Stimulated activated CD4-positive, alpha-beta T cell treated with anti-CD3 and anti-CD28 coated beads, Interleukin-15, amount 100 ng/mL, for 24 hours (primary cell): ENCODE results near the gene ZFP92.
"Not testable (repeated sequence)": the region's sequence is repeated elsewhere in the genome, so short reads cannot be mapped to it uniquely, and the experiment has no call there.

ENCODE experiments used
- DNase-seq: peaks from one replicate; pipeline ENCODE4 v3.0.0-alpha.2; 2020

Gene ZFP92

GRCh38 chrX:153387987-153388721 lies 23.1 kb upstream of the ZFP92 start:
- no peak for DNase-seq

GRCh38 chrX:153388722-153389459 lies 22.4 kb upstream of the ZFP92 start:
- DNase-seq: no peak

- DNase-seq: not testable (repeated sequence)
Measured at GRCh38 chrX:153389460-153389768, 21.9 kb upstream of the ZFP92 start.

DNA sequence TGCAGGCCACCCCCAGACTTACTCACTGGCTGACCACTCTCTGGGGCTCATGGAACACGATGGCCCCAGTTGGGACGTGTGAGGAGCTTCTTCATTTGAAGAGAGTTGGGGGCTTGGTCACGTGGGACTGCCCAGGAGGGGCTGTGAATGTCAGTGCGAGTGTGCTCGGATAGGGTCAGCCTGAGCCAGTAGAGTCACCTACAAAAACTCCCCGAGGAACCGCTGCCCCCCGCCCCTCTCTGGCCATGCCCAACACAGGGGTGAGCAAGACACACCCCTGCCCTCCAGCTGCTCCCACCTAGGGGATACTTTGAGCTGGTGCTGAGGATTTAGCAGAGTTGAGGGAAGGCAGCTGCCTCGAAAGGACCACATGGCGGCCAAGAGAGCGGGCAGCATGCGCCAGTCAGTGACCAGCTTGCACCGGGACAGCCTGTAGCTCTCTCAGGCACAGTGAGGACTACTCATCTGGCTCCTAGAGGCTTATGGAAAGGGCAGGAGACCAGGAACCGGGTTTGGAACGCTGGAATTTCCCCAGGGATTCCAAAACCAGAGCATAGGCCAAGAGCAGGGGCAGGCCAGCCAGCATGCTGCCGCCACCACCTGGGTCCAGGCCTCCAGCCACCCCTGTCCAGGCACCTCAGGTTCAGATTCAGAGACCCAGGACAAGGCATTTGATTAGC lies 18.5 kb upstream of the ZFP92 start:
- no peak for DNase-seq

- no peak for DNase-seq
Measured at GRCh38 chrX:153394612-153395011, 16.7 kb upstream of the ZFP92 start.

DNA sequence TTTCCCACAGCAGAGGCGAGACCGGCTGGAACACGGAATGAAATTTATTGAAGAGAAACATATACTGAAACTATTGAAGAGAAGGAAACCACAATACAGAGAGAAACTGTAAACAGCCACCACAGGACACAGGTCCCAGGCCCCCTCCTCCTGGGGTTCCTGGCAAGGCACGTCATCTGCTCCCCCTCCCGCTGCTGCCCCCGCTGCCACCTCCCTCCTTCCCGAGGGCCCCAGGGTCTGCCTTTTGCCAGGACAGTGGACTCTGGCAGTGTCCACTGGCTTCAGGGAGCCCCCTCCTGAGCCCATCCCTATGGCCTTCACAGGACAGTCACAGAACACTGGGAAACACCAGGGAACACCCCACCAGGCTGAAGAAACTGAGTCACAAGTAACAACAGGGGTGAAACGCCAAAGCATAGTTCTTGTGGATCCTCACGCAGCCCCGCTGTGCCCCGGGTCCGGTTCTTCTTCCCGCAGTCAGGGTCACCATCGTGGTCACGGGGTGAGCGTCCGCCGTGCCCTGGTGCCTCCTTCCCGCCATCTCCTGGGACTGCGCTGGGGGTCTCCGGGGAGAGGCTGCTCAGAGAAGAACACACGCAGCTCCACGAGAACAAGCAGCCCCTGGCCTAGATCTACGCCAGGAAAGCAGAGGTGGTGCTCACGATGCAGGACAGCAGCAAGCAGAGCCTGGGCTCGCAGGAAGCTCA lies 15.5 kb upstream of the ZFP92 start:
- DNase-seq: no peak

GRCh38 chrX:153396320-153397195 lies 14.7 kb upstream of the ZFP92 start:
- DNase-seq: no peak

- no peak for DNase-seq
Measured at GRCh38 chrX:153397256-153397960, 13.9 kb upstream of the ZFP92 start.

DNA sequence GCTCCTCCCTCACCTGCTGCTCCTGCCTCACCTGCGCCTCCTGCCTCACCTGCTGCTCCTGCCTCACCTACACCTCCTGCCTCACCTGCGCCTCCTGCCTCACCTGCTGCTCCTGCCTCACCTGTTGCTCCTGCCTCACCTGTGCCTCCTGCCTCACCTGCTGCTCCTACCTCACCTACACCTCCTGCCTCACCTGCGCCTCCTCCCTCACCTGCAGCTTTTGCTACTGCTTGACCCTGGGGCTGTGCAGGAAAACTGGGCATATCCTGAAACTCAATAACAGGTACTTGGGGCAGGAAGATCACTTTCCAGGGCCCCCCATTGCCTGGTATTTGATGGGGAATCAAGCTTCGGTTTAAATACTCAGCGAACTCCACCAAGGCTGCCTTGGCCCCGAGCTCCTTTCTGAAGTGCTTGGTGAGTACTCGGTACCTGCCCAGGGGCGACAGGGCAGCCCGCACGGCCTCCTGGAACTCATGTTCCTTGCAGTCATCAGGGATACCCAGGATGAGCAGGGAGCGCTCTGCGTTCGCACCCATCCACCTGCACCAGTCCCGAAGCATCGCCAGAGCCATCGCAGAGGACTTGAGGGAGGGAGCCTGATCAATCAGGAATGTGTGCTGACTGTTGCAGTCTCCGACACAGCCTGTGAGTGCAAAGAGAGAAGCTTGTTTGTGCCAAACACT lies 12.9 kb upstream of the ZFP92 start:
- no peak for DNase-seq

DNA sequence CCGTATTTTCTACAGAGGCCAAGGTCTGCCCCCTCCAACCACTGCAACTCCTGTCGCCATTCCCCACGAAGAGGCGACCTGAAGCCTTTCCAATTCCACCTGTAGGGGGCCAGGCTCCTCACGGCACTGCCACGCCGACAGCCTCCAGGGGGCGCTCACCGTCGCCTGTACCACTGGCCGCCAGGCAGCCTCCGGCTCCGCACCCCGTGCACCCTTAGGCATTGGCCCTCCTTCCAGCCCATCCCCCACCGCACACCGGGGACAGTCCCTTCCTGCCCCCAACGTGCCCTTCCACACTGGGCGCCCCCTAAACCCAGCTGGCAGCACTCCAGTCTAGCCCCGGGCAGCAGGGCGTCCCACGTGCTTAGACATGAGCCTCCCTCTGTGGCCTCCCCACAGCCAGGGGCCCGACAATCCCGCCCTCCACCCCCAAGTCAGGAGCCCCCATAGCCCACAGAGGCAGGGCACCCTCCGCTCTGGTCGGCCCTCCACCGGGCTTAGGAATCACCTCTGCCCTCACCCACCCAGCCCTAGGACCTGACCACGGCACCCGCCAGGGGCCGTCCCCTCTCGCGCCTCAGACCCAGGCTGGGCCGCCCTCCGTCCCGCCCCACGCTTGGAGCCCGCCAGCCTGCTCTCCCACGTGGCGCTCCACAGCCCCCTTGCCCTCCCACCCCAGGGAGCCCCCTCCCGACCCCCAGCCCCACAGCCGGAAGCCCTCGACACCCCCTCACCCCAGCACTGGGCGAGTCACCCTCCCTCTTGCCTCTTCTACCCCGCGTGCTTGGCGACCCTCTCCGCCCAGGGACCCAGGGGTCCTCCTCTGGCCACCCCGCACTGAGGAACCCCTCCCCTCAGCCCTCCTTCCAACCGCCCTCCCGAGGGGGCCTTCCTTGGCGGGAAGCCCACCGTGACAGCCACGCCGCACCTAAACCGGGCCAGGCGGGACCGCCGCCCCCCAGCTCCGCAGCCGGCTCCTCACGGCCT lies 10.8 kb upstream of the ZFP92 start:
- peak; percentile 70 for DNase-seq

DNA sequence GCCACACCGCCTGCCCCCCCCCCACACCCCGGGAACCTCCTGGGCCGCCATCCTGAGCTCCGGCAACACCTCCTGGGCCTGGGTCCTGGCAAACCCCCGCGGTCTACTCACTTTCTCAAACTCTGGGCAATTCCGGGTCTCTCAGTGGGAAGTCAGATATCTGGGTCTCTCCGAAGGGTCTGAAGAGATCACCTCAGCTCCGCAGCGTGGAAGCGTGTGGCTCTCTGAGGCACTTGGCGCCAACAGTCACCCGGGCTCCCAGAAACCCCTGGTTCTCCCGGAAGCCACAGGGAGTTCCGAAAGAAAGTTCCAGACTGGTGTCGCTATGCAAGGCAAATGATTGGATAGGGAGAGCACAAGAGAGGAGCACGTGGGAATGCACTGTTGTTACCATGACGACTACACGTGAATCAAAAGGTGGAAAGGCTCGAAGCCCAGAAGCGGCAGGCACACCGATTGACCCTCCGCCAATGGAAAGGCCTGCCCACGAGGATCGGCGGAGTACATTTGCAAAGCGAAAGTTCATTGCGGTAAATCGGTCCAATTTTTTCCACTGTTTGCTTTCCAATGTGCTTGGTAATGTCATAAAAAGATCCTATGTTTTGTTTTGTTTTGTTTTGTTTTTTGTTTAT lies 10.0 kb upstream of the ZFP92 start, which contains the start of gene PNMA6E:
TSS of gene PNMA6E (minus strand) at position 218 of the 632 bp plus-strand sequence. CDS start 2,501 bp downstream, outside the sequence.
- DNase-seq: no peak

DNA sequence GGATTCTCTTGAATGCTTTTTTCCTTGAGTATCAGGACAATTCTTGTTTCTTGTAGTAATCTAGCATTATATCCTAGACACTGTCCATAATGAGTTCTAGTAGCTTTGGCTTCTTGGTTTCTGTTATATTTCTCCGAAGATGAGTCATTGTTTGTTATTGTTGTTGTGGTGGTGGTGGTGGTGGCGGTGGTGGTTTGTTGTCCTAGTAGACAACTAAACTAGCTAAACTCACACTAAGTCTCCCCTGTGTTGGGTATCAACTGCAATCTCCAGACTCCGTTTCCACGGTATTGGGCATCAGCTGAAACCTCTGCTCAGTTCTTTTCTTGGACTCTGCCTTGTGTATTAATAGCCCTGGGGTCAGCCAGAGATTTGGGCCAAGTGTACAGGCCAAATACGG lies 6.9 kb upstream of the ZFP92 start:
- not testable (repeated sequence) for DNase-seq

DNA sequence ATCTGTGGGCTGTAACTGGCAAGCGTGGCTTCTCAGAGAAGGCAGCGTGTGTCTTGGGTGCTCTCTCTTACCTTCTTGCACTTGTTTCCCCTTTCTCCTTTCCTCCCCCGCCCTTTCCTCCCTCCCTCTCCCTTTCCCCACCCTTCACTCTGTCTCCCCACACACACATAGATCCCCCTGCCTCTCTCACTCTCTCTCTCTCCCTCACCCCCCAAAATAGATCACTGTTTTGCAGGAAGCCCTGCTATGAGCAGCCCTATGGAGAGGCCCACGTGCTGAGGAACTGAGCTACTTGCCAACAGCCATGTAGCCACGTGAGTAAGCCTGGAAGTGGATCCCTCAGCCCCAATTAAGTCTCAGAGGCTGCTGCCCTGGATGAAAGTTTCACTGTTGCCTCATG lies 5.8 kb upstream of the ZFP92 start:
- DNase-seq: no peak

DNA sequence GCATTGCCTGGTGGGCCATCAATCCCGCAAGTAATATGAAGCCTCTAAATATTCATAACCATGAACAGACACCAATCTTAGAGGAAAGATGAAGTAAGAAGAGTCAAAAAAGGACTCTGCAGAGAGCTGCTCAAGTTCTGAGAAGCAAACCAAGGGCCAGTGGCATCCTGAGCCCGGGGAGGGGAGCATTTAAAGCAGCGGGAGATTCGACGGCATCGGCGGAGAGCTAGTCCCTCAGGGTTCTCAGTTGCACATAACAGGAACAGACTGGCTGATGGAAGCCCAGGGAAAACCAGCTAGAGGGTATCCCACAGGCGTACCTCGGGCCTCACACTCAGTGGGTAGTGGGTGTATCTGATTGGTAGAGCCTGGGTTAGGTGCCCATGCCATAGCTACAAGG lies 5.3 kb upstream of the ZFP92 start:
- DNase-seq: no peak

DNA sequence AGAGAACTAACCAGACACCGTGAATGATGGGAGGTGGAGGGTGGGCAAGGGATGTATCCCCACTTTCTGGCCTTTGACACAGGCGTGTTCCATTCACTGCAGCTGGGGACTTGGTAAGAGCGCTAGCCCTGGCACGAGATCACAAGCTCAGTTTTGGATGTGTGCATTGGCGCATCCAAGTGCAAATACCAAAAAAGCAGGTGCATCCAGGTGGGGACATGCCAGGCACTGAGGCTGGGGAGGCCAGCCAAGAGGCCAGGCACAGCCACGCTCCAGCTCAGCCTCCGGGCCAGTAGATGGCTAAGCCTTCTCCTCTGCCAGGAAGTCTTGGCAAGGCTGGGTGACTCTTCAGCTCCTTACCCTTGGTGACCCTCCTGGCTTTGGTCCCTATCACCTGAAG lies 4.4 kb upstream of the ZFP92 start:
- no peak for DNase-seq

GRCh38 chrX:153407736-153408135 lies 3.5 kb upstream of the ZFP92 start:
- no peak for DNase-seq

- no peak for DNase-seq
Measured at GRCh38 chrX:153408221-153408721, 3.0 kb upstream of the ZFP92 start.

DNA sequence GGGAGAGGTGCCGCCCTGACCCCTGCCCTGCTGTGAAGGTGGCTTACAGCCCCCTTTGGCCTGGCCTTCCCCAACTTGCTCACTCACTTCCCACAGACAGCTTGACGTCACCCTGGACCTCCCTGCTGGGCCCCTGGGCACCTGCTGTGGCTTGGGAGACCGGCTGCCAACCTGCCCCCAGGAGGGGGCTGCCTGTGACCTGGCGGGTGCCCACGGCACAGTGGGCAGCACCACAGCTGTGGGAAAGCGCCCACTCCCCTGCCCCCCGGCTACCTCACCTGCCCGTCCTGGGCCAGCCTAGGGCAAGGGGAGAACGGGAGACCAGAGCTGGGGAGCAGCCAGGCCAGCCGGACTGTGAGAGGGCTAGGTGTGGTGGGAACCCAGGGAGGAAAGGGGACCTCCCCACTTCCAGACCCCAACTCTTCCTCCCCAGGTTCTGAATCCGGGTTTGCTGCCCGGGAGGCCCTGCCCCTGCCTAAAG lies 2.4 kb upstream of the ZFP92 start:
- no peak for DNase-seq
